Left hindlimb (tissue), 1 donor: ENCODE results near the gene PSMG2.

Source experiments
- DNase-seq: peaks from one replicate; pipeline ENCODE4 v3.0.0-alpha.2; 2018

Gene PSMG2

GRCh38 chr18:12702221-12703095 lies at the start of gene PSMG2, which contains the start of gene CEP76:
TSS of gene PSMG2 (plus strand) at chr18:12703042. CDS start at chr18:12703108, 66 bp downstream.
TSS of gene CEP76 (minus strand) at chr18:12702723. CDS start at chr18:12702548, 175 bp downstream.
- peak; percentile 94 for DNase-seq

- no peak for DNase-seq
Measured at GRCh38 chr18:12654971-12655370, 47.9 kb upstream of the PSMG2 start.

GRCh38 chr18:12656605-12656937 lies 46.3 kb upstream of the PSMG2 start:
- no peak for DNase-seq

GRCh38 chr18:12656938-12657683 lies 45.7 kb upstream of the PSMG2 start:
- peak; percentile 59 for DNase-seq

GRCh38 chr18:12657684-12658425 lies 45.0 kb upstream of the PSMG2 start, which contains the start of gene SPIRE1:
TSS of gene SPIRE1 (minus strand) at chr18:12658107. CDS start at chr18:12657866, 241 bp downstream.
- DNase-seq = peak; percentile 74

GRCh38 chr18:12658426-12659138 lies 44.3 kb upstream of the PSMG2 start:
- DNase-seq = peak; percentile 48

GRCh38 chr18:12659904-12660605 lies 42.8 kb upstream of the PSMG2 start:
- DNase-seq = peak; percentile 36

GRCh38 chr18:12668041-12668440 lies 34.8 kb upstream of the PSMG2 start:
- no peak for DNase-seq

- peak; percentile 67 for DNase-seq
Measured at GRCh38 chr18:12679183-12679786, 23.6 kb upstream of the PSMG2 start.

GRCh38 chr18:12686100-12686499 lies 16.7 kb upstream of the PSMG2 start:
- DNase-seq = no peak

GRCh38 chr18:12689256-12689850 lies 13.5 kb upstream of the PSMG2 start:
- no peak for DNase-seq

- DNase-seq = no peak
Measured at GRCh38 chr18:12692206-12692605, 10.6 kb upstream of the PSMG2 start.

- no peak for DNase-seq
Measured at GRCh38 chr18:12694032-12694431, 8.8 kb upstream of the PSMG2 start.

GRCh38 chr18:12699747-12700146 lies 3.1 kb upstream of the PSMG2 start:
- no peak for DNase-seq

- no peak for DNase-seq
Measured at GRCh38 chr18:12701161-12701560, 1.7 kb upstream of the PSMG2 start.

GRCh38 chr18:12703096-12703567 lies 290 bp downstream of the PSMG2 start:
- DNase-seq = no peak

GRCh38 chr18:12703664-12704063 lies 822 bp downstream of the PSMG2 start:
- DNase-seq = peak; percentile 31

GRCh38 chr18:12711446-12711845 lies 8.6 kb downstream of the PSMG2 start:
- DNase-seq = no peak

GRCh38 chr18:12721495-12722275 lies 18.8 kb downstream of the PSMG2 start:
- no peak for DNase-seq

- DNase-seq = no peak
Measured at GRCh38 chr18:12722731-12723130, 19.9 kb downstream of the PSMG2 start.
